Measurements from ENCODE around the gene MARK3. TPM values are rescaled to one million over a fixed set of nuclear protein-coding genes. Genes with fewer than 3 reads are reported as not detected.

The MARK3 gene
- total RNA-seq, 1 donor: 79.5 TPM

GRCh38 chr14:103547941-103548462, 162.8 kb downstream of the MARK3 start:
- H3K4me3 ChIP-seq (ENCODE audit: low read depth, low read length): no peak overlapping the region
- TF ChIP-seq, protein P1, sequence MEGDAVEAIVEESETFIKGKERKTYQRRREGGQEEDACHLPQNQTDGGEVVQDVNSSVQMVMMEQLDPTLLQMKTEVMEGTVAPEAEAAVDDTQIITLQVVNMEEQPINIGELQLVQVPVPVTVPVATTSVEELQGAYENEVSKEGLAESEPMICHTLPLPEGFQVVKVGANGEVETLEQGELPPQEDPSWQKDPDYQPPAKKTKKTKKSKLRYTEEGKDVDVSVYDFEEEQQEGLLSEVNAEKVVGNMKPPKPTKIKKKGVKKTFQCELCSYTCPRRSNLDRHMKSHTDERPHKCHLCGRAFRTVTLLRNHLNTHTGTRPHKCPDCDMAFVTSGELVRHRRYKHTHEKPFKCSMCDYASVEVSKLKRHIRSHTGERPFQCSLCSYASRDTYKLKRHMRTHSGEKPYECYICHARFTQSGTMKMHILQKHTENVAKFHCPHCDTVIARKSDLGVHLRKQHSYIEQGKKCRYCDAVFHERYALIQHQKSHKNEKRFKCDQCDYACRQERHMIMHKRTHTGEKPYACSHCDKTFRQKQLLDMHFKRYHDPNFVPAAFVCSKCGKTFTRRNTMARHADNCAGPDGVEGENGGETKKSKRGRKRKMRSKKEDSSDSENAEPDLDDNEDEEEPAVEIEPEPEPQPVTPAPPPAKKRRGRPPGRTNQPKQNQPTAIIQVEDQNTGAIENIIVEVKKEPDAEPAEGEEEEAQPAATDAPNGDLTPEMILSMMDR (IDR thresholded peaks at IDR 0.05; ENCODE audit: insufficient read depth, low read length): no peak
- no peak for DNase-seq (ENCODE audit: low read depth)

DNA sequence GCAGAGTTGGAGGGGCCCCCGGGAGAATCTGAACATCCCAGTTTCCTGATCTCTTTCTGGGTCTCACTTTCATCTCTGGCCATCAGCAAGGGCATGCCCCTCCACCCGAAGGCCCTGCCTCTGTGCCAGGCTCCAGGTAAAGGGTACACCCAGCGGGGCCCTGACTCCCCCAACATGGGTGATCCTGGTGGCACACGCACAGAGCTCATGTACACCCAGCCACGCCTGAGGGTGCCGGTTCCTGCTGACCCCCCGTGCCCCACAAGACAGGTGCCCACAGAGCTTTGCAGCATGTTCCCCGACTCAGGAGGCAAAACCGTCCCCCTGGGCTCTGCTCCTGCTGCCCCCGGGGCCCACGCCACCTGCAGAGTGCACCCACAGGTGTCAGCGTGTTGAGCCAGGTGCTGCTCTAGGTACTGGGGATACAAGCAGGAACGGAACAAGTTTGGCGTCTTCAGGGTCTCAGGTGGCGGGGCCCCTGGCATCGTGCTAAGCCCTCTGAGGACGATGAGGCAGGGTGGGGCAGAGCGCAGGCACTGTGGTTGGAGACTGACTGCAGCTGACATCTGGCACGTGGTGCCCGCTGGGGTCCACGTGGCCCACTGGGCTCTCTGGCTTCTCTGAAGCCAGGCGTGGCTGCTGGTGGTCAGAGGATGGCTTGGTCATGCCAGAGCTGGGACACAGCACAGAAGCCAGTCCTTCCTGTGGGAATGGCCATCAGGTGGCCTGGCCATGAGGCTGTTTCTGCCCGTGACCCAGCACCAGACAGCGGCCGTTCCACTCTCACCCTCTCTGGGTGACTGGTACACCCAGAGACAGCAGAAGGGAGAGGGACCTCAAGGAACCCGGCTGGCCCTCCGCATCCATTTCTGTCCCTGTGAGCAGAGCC, 163.5 kb downstream of the MARK3 start:
- TF ChIP-seq, protein P1 (IDR thresholded peaks at IDR 0.05; ENCODE audit: insufficient read depth, low read length): no peak
- no peak overlapping the region for H3K4me3 ChIP-seq (ENCODE audit: low read depth, low read length)

GRCh38 chr14:103549361-103550311, 164.4 kb downstream of the MARK3 start:
- H3K4me3 ChIP-seq (ENCODE audit: low read depth, low read length): no peak overlapping the region
- TF ChIP-seq, protein P1 (IDR thresholded peaks at IDR 0.05; ENCODE audit: insufficient read depth, low read length): no peak
- DNase-seq (ENCODE audit: low read depth): no peak

More for the DNA sequence above, 163.5 kb downstream of the MARK3 start:
- no peak for DNase-seq (ENCODE audit: low read depth)

- TF ChIP-seq, protein P1 (IDR thresholded peaks at IDR 0.05; ENCODE audit: insufficient read depth, low read length): no peak
Observed at GRCh38 chr14:103550451-103551337, 165.5 kb downstream of the MARK3 start.

GRCh38 chr14:103551338-103551762, 166.1 kb downstream of the MARK3 start:
- TF ChIP-seq, protein P1 (IDR thresholded peaks at IDR 0.05; ENCODE audit: insufficient read depth, low read length): no peak
- DNase-seq (ENCODE audit: low read depth): no peak
- peak overlapping the region; percentile 17 for H3K4me3 ChIP-seq (ENCODE audit: low read depth, low read length)

More at GRCh38 chr14:103550451-103551337, 165.5 kb downstream of the MARK3 start:
- no peak overlapping the region for H3K4me3 ChIP-seq (ENCODE audit: low read depth, low read length)
- no peak for DNase-seq (ENCODE audit: low read depth)
